Globus pallidus (tissue), 1 donor: ENCODE results near the gene NARS2.

ENCODE experiments used
- DNase-seq: peaks from one replicate; pipeline ENCODE4 v3.0.0-alpha.2; 2015; ENCODE audit warnings: low spot score

Gene NARS2

DNA sequence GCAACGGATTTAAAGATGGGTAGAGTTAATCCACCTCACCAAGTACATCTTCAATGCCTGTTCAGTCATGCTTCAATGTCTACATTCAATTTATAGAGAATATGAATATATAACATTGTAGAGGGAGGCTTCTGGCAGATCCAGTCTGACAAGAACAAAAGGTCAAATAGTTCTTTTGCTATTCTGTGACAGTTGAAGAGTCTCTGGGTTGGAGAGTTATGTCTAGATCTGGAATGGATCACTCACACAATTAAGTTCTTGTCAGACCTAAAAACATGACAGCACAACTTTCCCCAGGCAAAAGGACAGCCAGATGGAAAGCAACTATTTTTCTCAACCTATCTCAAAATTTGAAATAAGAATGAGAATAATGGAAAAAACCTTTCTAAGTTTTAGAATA is 141.7 kb downstream of the NARS2 start:
- no peak for DNase-seq

GRCh38 chr11:78432058-78432515 is 142.6 kb downstream of the NARS2 start:
- no peak for DNase-seq

DNA sequence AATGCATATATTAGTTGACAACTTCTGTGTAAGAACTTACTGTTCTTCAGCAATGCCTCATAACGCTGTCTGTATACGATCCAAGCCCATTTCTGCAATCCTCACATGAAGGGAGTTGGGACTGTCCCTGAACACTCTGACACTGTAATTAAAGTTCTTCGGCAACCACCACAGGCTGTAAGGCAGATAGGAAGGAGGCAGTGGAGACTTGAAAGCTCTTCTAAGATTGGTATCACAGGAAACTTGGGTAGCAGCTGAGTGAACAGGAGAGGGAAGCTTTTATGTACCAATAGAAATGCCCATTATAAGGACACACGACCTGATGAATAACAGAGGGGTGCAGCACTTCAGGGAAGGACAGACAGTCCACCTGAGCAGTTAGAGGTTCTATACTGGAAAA is 145.0 kb downstream of the NARS2 start:
- DNase-seq, result no peak

DNA sequence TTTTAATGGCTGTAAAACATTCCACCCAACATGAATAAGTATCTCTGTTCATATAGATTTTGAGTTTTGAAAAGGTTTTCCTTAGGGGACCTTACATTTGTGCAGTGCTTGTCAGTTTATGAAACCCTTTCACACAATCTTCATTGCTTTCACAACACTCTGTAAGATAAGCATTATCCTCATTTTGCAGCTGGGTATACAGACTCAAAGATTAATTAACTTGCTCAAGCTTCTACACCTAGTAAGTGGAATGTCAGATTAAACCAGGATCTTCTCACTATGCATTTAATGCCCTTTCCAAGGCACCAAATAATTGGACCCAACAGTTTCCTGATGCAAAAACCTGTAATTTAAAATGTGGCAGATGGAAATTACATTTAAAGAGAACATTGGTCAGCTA is 145.5 kb downstream of the NARS2 start:
- no peak for DNase-seq

GRCh38 chr11:78428773-78429172 is 145.9 kb downstream of the NARS2 start:
- no peak for DNase-seq

DNA sequence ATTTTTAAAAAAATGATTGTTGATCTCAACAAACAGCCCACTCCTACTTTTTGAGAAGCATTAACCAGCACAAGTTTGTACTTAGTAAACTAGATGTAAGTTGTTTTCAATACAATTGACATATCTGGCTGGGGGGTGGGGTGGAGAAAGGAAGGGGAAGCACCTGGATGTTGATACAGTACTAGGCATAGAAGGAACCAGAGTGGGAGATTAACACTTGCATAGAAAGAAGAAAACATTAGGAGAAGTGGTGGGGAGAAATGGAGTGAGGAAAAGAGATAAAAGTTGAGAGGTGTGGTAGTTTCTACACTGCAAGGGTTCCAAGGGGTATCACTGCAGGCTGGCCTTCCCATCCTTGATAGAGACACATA is 146.4 kb downstream of the NARS2 start:
- no peak for DNase-seq

DNA sequence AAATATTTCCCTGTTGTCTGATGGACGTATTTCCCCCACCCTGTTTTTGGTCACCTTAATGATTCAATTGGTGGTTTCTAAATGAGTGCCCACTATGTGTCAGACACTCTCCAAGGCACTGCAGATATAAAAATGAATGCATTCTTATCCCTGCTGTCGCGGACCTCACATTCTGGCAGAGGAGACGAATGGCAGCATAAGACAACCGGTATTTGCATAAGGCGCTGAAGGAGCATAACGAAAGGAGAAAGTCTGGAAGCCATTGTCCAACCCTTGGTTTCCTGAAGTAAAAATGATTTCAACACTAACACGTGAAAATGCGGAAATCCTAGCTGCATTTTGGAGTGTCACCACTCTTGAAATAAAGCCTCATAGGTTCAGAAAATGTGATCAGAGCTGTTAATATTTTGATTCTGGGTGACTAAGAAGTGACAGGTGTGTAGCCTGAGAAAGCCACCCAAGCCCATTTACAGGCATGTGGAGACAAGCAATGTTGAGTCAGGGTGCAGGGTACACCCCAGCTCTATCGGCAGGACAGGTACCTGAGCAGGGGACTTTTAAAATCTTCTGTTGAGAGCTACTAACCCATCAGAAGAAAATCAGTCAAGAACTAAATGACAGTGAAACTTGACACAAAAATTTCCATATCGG is 146.9 kb downstream of the NARS2 start:
- no peak for DNase-seq

GRCh38 chr11:78426845-78427244 is 147.8 kb downstream of the NARS2 start:
- DNase-seq, result no peak

DNA sequence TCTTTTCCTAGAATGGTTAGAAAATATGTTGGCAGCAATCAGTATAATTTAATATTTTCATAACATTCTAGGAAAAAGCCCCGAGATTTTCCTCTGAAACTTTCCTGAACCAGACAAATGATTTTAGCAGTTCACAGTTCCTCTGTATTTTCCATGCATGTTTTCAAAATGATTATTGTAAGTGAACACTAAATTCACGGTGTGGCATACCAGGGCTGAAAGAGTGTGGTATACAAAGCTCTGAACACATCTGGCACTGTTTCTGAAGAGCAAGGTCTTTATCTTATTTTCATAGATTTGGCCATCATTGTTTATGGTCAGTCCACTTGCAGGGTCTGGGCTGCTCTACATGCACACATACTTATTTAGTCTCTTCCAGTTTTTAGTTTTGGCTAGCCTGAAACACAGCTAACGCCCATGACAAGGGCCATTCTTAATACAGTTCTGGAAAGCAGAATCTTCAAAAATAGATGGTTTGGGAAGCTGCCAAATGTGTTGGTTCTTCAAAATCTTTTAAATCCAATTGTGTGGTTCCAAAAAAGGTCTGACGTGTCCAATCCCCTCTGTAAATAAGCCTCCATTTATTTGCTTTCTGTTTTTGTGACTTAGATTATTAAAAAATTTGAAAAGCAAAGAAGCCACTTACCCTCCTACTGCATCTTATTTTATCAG is 149.1 kb downstream of the NARS2 start:
- DNase-seq, result no peak

DNA sequence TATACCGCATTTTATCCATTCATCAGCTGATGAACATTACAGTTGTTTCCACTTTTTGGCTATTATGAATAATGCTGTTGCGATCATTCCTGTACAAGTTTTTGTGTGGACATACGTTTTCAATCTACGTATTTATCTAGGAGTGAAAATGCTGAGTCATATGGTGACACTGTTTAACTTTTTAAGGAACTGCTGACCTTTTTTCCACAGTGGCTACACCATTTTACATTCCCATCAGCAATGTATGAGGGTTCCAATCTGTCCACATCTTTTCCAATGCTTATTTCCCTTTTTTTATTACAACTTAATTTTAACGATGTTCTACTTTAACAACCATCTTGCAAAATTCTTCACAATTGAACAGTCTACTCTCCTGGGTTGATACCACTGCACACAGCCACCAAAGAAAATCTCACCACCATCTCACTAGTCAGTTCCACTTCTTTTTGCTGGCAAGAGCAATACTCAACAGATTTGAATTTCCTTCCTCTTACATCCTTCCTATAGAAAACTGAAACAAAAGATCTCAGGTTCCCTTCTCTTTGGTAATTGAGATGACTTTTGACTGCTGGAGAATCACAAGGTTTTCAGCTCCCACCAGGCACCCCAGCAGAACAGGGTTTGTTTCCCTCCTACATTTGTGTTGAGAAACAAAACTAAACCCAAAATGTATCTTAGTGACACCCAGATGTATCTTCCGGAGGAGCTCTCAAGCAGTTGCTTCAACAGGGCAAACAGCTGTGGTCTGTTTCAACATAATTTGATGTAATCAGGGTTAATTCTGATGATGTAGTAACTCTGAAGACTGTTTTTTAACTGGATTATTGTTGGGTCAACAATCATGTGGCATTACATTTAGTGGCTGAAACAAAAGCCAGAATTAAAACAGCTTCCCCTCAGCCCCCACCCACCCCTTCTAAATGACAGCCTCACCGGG is 150.1 kb downstream of the NARS2 start:
- peak; percentile 37 for DNase-seq

- no peak for DNase-seq
These were observed 151.4 kb downstream of the NARS2 start for GRCh38 chr11:78423241-78423640.

DNA sequence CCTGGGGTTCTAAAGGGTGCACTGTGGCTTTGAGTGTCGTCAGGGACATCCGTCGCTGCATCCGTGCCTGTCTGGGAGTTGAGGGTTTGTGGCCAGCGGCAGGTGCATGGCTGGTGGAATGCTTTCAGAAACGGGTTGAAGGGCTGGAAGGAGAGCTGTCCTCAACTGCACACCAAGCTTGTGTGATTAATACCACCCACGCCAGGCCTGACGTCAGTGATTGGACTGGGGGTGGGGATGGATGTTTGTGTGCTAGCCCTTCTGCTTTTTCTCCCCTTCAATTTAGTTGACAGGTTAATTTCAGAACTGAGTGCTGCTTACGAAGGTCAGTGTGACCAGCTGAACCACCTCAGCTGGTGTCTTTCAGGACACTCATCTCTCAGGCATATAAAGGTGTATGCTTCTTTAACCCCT is 153.9 kb downstream of the NARS2 start:
- DNase-seq, result peak; percentile 18

DNA sequence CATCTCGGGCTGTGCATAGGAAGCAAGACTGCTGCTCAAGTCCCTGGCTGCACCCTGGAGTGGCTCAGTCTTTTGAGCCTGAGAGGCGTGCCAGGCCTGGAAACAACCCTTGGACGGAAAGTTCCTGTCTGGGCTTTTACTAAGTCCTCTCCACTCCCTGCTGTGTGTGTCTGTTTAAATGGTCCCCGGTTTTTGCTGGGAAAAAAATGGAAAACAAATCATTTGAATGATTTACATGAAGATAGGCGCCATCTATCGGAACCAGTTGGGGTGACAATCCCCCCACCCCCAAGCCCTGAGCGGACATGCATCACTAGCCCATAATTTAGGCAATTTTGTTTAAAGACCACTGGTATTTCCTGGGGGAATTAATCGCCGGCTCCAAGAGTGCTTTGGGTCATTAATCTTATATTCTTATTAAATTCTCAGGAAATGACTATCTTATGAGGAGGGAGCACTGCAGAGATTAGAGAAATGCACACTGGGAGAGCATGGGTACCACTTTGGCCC is 154.4 kb downstream of the NARS2 start:
- peak; percentile 88 for DNase-seq

DNA sequence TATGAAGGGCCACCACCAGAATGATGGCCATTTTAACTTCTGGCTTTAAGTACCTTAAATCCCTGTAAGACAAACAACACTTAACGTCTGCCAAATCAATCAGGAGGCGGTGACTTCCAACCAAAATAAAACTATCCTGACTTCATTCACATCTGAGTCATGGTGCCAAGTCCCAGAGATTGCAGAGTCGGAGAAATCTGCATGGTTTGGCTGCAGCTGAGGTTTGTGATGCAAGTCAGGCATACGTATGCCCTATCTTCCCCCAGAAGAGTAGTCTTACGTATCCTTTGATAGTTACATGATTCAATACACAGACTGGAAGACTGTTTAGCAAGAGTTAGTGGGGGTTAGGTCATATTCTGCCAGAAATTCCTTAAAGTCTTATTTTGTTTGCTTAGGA is 155.3 kb downstream of the NARS2 start:
- no peak for DNase-seq

- DNase-seq, result peak; percentile 54
These were observed 156.0 kb downstream of the NARS2 start for GRCh38 chr11:78418584-78419211.

DNA sequence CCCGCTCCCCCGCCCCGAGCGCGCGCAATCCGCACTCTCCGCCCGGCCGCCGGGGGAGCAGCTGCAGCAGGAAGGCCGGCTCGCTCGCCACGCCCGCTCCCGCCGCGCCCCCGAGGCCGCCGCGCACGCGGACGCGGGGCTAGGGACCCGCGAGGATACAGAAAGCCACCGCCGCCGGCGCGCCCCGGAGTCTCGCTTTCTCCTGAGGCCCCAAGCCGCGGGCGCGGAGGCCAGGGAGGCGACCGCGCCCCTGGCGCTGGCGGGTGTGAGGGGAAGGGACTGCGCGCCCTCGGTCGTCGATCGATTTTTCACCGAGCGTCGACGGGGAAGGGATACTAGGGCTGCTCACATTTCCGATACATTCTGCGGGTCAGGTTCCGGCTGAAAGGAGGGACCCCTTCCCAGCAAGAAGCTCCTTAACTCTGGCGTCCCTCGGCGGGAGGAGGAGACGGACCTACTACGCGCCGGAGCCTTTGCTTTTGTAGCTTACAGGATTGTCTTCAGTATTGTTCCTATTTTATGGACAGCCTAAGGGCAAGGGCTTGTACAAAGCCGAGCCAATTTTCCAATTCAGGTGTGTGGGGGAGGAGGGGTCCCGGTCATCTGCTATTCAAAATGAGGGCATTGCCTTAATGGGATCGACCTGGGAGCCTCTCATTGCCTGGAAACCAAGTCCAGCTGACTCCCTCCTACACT is 156.6 kb downstream of the NARS2 start:
- DNase-seq, result peak; percentile 88

GRCh38 chr11:78417175-78417887 is 157.3 kb downstream of the NARS2 start, which contains the start of gene GAB2:
Gene GAB2, minus strand, starts transcription at chr11:78417820. Its CDS starts 100 bp downstream, at chr11:78417720.
- no peak for DNase-seq

- peak; percentile 89 for DNase-seq
These were observed 158.1 kb downstream of the NARS2 start for GRCh38 chr11:78416285-78417174.

DNA sequence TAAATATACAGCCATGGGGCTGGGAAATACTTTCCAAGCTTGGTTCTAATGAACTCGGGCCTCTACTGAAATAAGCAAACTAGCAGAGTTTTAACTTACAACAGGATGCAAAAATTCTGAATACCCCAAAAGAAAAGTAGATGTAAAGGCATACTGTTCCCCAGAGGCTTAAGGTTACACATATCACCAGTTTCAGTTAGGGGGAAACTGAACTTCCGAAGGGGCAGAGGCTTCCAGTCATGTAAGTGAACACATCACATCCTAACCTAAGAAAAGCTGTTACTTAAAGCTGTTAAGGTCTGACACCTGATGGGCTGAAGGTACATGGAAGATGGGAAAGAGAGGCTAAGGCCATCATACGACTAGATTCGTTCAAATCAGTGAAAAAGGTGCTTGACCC is 159.3 kb downstream of the NARS2 start:
- DNase-seq, result no peak
